ENCODE measurements around the gene MIEN1.

MIEN1 gene

DNA sequence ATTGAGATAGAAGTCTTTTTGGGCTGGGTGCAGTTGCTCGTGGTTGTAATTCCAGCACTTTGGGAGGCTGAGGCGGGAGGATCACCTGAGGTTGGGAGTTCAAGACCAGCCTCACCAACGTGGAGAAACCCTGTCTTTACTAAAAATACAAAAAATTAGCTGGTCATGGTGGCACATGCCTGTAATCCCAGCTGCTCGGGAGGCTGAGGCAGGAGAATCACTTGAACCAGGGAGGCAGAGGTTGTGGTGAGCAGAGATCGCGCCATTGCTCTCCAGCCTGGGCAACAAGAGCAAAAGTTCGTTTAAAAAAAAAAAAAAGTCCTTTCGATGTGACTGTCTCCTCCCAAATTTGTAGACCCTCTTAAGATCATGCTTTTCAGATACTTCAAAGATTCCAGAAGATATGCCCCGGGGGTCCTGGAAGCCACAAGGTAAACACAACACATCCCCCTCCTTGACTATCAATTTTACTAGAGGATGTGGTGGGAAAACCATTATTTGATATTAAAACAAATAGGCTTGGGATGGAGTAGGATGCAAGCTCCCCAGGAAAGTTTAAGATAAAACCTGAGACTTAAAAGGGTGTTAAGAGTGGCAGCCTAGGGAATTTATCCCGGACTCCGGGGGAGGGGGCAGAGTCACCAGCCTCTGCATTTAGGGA lies 31.0 kb downstream of the MIEN1 start:
- peak; percentile 21 for DNase-seq (ENCODE audit: low spot score)

DNA sequence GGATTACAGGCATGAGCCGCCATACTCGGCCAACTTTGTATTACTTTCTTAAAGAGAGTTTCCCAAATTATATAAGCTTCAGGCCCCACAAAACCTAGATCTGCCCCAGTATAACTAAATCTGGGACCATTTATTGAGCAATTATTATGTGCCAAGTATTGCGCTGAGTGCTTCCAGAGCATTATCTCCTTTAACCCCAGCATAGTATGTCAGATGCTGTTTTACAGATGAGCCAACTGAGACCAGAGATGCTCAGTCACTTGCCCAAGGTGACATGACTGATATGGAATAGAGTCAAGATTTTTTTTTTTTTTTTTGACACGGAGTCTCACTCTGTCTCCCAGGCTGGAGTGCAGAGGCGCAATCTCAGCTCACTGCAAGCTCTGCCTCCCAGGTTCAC lies 32.4 kb downstream of the MIEN1 start:
- DNase-seq (ENCODE audit: low spot score), result no peak

DNA sequence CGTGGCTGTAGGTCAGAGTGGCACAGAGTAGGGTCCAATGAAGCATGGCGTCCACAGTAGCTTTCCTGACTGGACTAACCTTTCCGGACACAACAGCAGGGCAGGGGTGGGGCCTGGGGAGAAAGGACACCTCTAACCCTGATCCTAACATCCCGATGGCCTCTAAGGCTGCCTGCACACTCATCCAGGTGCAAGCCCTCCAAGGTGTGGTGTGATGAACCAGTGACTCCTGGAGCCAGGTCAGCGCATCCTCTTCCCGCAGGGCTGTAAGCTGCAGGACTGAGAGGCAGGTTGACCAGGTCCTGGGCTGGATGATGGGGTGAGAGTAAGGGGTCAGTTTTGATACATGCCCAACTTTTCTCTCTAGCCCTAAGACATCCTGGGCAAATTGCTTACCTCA lies 33.6 kb downstream of the MIEN1 start:
- DNase-seq (ENCODE audit: low spot score), result no peak

GRCh38 chr17:39695089-39695474 lies 35.2 kb downstream of the MIEN1 start:
- DNase-seq (ENCODE audit: low spot score), result no peak

DNA sequence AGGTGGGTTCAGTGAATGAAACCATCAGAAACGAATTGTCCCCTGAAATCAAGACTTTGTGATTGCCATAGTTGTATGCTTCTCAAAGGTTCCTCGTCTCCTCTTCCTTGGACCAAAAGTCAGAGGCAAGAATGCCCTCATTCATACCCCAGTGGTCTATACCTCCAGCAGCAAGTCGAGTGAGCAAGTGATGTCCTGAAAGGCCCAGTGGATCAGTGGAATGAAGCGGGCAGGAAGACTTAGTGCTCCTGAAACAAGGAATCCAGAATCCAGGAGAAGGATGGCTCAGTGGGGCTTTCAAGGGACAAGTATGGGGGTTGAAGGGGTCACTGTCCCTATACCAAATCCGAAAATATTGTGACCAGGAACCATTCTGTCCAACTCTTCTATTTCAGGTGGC lies 35.7 kb downstream of the MIEN1 start:
- DNase-seq (ENCODE audit: low spot score), result no peak

DNA sequence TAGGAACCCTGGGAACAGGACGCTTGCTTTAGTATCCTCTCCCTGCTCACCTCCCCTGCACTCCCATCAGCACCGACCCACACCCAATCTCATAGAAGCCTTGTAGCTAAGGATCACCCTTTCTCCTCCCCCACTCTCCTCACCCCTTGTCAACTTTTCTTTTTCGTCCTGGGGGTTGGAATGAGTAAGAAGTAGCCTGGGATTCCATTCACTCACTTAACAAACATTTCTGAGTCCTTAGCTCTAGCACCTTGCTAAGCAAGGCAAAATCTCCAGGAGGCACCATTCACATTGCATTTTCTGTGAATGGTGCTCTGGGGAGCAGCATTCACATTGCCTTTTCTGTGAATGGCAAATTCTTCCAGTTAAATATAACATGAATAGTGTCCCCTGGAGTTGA lies 41.4 kb downstream of the MIEN1 start:
- no peak for DNase-seq (ENCODE audit: low spot score)

GRCh38 chr17:39688475-39688835 lies 41.9 kb downstream of the MIEN1 start:
- no peak for DNase-seq (ENCODE audit: low spot score)

DNA sequence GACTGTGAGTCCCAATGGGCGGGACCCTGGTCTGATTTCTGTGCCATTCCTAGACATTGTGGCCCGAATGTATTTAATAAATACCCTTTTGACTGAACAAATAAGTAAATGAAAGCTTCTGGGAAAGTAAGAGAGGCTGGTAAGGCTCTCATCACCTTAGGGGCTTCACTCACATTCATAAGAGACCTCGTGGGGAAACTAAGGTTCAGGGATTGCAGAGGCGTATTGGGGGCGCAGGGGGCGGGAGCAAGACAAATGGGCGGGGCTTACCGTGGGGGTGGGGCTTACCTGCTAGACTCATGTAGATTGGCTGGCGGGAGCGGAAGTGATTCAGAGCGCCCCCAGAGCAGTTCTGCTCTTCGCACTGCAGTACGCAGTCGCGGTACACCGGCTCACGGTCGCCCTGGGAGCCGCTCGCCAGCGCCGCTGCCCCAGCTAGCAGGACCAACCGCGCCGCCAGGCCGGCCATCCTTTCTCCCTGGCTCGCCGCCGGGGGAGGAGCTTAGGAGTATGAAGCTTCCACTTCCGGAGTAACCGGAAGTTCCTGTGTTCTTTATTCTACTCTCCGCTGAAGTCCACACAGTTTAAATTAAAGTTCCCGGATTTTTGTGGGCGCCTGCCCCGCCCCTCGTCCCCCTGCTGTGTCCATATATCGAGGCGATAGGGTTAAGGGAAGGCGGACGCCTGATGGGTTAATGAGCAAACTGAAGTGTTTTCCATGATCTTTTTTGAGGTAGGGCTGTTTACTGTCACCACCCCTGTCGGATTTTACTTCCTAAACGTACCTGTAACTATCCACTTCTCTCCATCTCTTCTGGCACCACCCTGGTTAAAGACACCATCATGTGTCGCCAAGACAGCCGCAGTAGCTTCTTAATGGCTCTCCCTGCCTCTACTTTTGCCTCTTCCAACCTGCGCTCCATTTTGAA lies 42.5 kb downstream of the MIEN1 start, which contains the start of gene PGAP3:
PGAP3 (minus strand) TSS at position 512 of the 929 bp plus-strand sequence; CDS start at position 469, 43 bp downstream.
- DNase-seq (ENCODE audit: low spot score), result peak; percentile 97

DNA sequence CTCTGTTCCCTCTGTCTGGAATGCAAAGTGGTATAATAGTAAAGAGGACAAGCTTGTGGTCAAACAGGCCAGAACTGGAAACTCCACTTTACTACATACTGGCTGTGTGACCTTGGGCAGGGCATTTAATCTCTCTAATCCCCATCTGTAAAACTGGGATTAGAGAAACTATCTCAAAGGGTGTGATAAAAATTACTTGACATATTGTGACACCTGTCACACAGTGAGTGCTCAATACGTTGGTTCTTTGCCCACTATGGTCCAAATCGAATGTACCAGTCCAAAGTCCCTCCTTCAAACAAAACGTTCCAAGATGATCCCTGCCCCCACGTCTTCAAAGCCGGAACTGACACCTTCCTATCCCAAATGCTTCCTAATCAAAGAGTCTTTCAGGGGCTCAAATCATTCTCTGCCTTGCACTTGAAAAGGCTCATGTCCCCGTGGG lies 43.2 kb downstream of the MIEN1 start:
- DNase-seq (ENCODE audit: low spot score), result no peak

GRCh38 chr17:39684369-39685192 lies 45.8 kb downstream of the MIEN1 start:
- DNase-seq (ENCODE audit: low spot score), result no peak

DNA sequence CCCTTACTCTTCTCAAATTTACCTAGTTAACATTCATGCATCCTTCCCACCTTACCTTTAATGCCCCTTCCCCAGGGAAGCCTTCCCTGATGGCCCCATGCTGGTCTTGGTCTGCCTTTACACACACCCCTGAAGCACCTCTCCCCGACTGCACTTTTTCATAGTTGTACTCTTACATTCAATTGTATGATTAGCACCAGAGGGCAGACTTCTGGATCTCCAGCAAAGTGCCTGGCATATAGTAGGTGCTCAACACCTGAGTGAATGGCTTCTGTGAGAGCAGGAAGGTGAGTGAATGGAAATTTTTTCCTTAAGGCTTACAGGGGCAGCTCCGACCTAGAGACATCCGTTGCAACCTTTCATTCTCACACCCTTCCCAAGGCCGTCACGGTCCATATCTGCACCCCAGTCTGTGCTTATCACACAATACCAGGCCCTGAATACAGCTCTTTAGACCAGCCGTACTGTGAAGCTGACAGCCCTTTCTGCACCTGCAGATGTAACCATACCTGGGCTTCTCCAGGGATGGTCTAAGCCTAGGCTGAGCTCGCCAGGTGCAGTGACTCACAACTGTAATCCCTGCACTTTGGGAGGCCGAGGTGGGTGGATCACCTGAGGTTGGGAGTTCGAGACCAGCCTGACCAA lies 46.9 kb downstream of the MIEN1 start:
- no peak for DNase-seq (ENCODE audit: low spot score)

DNA sequence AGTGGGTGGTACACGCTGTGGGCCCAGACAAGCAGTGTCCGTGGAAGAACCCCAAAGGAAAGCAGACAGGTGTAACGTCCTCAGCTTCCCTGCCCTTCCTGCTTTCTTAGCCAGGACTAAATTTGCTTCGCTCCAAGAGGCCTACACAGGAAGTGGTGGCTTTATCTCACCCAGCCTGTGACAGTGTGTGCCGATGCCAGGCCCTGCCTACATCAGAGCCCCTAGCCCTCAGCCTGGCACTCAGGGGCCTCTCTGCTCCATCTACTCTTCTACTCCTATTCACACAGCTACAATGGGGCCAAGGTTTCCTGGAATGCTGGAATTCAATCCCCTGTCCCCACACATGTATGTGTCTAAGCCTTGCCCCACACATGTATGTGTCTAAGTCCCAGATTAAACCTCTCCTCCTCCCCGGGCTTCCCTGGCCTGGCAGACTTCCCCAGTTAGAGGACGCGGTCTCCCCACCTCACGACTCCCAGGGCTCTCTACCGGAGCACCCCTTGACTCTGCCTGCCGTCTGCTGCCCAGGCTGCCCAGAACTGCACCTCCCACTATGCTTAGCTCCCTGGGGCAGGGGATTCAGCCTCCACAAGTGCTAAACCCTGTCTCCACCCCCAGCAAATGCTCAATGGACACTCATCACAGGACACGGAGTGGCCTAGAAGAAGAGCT lies 50.7 kb downstream of the MIEN1 start:
- no peak for DNase-seq (ENCODE audit: low spot score)

Measured in AG08395 (cell line).